GM23338 (cell line): ENCODE measurements around the gene OR56B4. TPM values are rescaled to one million over a fixed set of nuclear protein-coding genes. Genes with fewer than 3 reads are reported as not detected.

ENCODE experiments used
- ATAC-seq: fragments of 200-7000 bp; cut with Tn5 transposase; 3 replicates; pipeline ENCODE4 v1.9.1; 2020
- DNase-seq: peaks from one replicate; pipeline ENCODE4 v3.0.0-alpha.2; 2015; ENCODE audit warnings: low spot score
- H2AFZ ChIP-seq: fragments of 200-600 bp; sonication (generic); 2 replicates; pipeline ENCODE4 v1.8.0; 2016; ENCODE audit warnings: antibody characterized with exemption, mild to moderate bottlenecking, moderate library complexity
- H3F3A ChIP-seq: fragments of 200-600 bp; sonication (generic); replicated peaks from 2 replicates; pipeline ENCODE4 v1.8.0; 2017; ENCODE audit warnings: antibody characterized with exemption, mixed run types, low read depth
- H3K27ac ChIP-seq: fragments of 200-600 bp; sonication (generic); 2 replicates; pipeline ENCODE4 v1.6.1; 2016; ENCODE audit warnings: low read depth
- H3K27me3 ChIP-seq: fragments of 200-600 bp; sonication (generic); 2 replicates; pipeline ENCODE4 v1.8.0; 2016; ENCODE audit warnings: mild to moderate bottlenecking, mixed run types, moderate library complexity; ENCODE audit not compliant: insufficient read depth
- H3K36me3 ChIP-seq: fragments of 200-600 bp; sonication (generic); 2 replicates; pipeline ENCODE4 v1.8.0; 2016; ENCODE audit warnings: mild to moderate bottlenecking; ENCODE audit not compliant: insufficient read depth
- H3K4me1 ChIP-seq: fragments of 200-600 bp; sonication (generic); 2 replicates; pipeline ENCODE4 v1.8.0; 2016; ENCODE audit warnings: mild to moderate bottlenecking, moderate library complexity; ENCODE audit not compliant: insufficient read depth
- H3K4me2 ChIP-seq: fragments of 200-600 bp; sonication (generic); 2 replicates; pipeline ENCODE4 v1.7.1; 2017; ENCODE audit warnings: mixed run types
- H3K4me3 ChIP-seq: fragments of 200-600 bp; sonication (generic); 2 replicates; pipeline ENCODE4 v1.6.1; 2016; ENCODE audit warnings: mixed run types
- H3K79me2 ChIP-seq: fragments of 200-600 bp; sonication (generic); replicated peaks from 2 replicates; pipeline ENCODE4 v1.8.0; 2017; ENCODE audit warnings: mild to moderate bottlenecking; ENCODE audit not compliant: insufficient read depth
- H3K9me2 ChIP-seq: fragments of 200-600 bp; sonication (generic); 2 replicates; pipeline ENCODE4 v1.8.0; 2017; ENCODE audit not compliant: insufficient read depth
- H4K20me1 ChIP-seq: fragments of 200-600 bp; sonication (generic); replicated peaks from 2 replicates; pipeline ENCODE4 v1.8.0; 2017; ENCODE audit warnings: mild to moderate bottlenecking; ENCODE audit not compliant: insufficient read depth
- H3K27ac Mint-ChIP-seq: 2 replicates; pipeline ENCODE4 v1.8.0; 2020; ENCODE audit warnings: inconsistent platforms, mild to moderate bottlenecking, moderate library complexity, mixed read lengths
- H3K27me3 Mint-ChIP-seq: 3 replicates; pipeline ENCODE4 v1.8.0; 2022; ENCODE audit warnings: low read depth, mild to moderate bottlenecking, moderate library complexity, mixed read lengths, inconsistent platforms; ENCODE audit not compliant: insufficient read depth, poor library complexity
- H3K36me3 Mint-ChIP-seq: 3 replicates; pipeline ENCODE4 v1.8.0; 2021; ENCODE audit warnings: low read depth, mild to moderate bottlenecking, inconsistent platforms, moderate library complexity, mixed read lengths
- H3K4me1 Mint-ChIP-seq: 3 replicates; pipeline ENCODE4 v1.8.0; 2020; ENCODE audit warnings: mild to moderate bottlenecking, inconsistent platforms, mixed read lengths
- H3K4me3 Mint-ChIP-seq: 3 replicates; pipeline ENCODE4 v1.8.0; 2021; ENCODE audit warnings: moderate library complexity, mild to moderate bottlenecking, inconsistent platforms, mixed read lengths
- H3K9me3 Mint-ChIP-seq: 3 replicates; pipeline ENCODE4 v1.8.0; 2020; ENCODE audit warnings: moderate library complexity, mild to moderate bottlenecking, inconsistent platforms, mixed read lengths
- EZH2phosphoT487 ChIP-seq: fragments of 200-600 bp; sonication (generic); IDR thresholded peaks from one replicate; pipeline ENCODE4 v1.8.1; 2018; ENCODE audit warnings: antibody characterized with exemption; ENCODE audit not compliant: unreplicated experiment
- JUNB ChIP-seq: IDR thresholded peaks from one replicate; pipeline ENCODE4 v1.6.1; 2016; ENCODE audit warnings: antibody characterized with exemption; ENCODE audit not compliant: unreplicated experiment
- NANOG ChIP-seq: IDR thresholded peaks from 2 replicates; pipeline ENCODE4 v1.6.1; 2016; ENCODE audit warnings: antibody characterized with exemption, borderline replicate concordance
- ZNF114 ChIP-seq: fragments of 250-450 bp; sonication (Bioruptor Pico); IDR thresholded peaks from 2 replicates; pipeline ENCODE4 v1.5.0; 2020; ENCODE audit warnings: mild to moderate bottlenecking, moderate library complexity
- ZNF462 ChIP-seq: fragments of 250-450 bp; sonication (Bioruptor Pico); IDR thresholded peaks from 2 replicates; pipeline ENCODE4 v1.5.0; 2020; ENCODE audit warnings: mild to moderate bottlenecking, moderate library complexity
- polyA plus RNA-seq: library from polyadenylated mRNA; unstranded; fragments of >200 nt; fragmentation: Nextera tagmentation; extraction: Ambion mirVana; gene quantifications from 2 replicates; pipeline ENCODE4 v1.2.1, GENCODE V29; 2016
- total RNA-seq: library from RNA; depleted of rRNA; stranded (reverse); fragments of >200 nt; shearing (Covaris generic); gene quantifications from 2 replicates; pipeline ENCODE4 v1.2.3, GENCODE V29; 2014
- TF ChIP-seq, protein P1 (sequence below), 2 experiments: fragments of 200-600 bp in 1 of 2; sonication (generic) in 1 of 2; conservative IDR thresholded peaks; 2 replicates each; pipeline versions ENCODE4 v1.5.1 to v1.6.1; 2016 to 2017; ENCODE audit warnings: antibody characterized with exemption in 2 of 2, low read depth in 2 of 2, mild to moderate bottlenecking in 2 of 2, moderate library complexity in 1 of 2

Gene OR56B4
- total and polyA plus RNA-seq, 2 experiments from 2014 or later, result not detected

DNA sequence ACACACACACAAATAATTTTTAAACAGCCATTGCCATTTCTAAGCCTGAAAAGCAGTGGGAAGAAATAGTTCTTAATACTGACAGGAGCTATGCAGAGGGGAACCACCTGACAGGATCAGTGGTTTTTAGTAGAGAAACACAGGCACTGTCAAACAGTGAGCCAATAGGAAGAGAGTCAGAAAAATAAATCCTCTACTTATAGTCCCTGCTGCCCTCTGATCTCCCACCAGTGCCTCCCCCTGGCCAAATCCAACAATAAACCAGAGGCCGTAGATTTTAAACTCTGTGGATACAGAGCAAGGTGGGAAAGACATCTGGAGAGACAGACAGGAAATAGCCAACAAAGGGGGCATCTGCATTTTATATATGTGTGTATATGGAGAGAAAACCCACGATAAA, 7.9 kb upstream of the OR56B4 start:
- no peaks in the 10 kb centered on the region for H3K27me3 ChIP-seq
- Mint-ChIP-seq H3K4me3 (no peak overlapping the region), H3K36me3 (no peaks in the 10 kb centered on the region), H3K27me3 (no peaks in the 10 kb centered on the region), H3K4me1 (no peaks in the 10 kb centered on the region), H3K9me3 (no peaks in the 10 kb centered on the region), H3K27ac (no peak overlapping the region)
- no peak overlapping the region for H3K4me3 ChIP-seq
- H3K79me2 ChIP-seq, result no peaks in the 10 kb centered on the region
- H3K27ac ChIP-seq, result no peak overlapping the region
- no peaks in the 10 kb centered on the region for H3K4me1 ChIP-seq
- no peak overlapping the region for H2AFZ ChIP-seq
- DNase-seq, result peak; percentile 60
- H3K4me2 ChIP-seq, result no peak overlapping the region
- ATAC-seq, result peak; percentile 87
- H3F3A ChIP-seq, result no peaks in the 10 kb centered on the region
- no peaks in the 10 kb centered on the region for H3K9me2 ChIP-seq
- TF ChIP-seq EZH2phosphoT487 (no peak), ZNF462 (no peak)
- TF ChIP-seq, protein P1, sequence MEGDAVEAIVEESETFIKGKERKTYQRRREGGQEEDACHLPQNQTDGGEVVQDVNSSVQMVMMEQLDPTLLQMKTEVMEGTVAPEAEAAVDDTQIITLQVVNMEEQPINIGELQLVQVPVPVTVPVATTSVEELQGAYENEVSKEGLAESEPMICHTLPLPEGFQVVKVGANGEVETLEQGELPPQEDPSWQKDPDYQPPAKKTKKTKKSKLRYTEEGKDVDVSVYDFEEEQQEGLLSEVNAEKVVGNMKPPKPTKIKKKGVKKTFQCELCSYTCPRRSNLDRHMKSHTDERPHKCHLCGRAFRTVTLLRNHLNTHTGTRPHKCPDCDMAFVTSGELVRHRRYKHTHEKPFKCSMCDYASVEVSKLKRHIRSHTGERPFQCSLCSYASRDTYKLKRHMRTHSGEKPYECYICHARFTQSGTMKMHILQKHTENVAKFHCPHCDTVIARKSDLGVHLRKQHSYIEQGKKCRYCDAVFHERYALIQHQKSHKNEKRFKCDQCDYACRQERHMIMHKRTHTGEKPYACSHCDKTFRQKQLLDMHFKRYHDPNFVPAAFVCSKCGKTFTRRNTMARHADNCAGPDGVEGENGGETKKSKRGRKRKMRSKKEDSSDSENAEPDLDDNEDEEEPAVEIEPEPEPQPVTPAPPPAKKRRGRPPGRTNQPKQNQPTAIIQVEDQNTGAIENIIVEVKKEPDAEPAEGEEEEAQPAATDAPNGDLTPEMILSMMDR (conservative IDR thresholded peaks at IDR 0.05; ENCODE audit: low read depth in 2 of 2), result peak; percentile 55 to 61
- no peaks in the 10 kb centered on the region for H4K20me1 ChIP-seq
- H3K36me3 ChIP-seq, result no peaks in the 10 kb centered on the region

DNA sequence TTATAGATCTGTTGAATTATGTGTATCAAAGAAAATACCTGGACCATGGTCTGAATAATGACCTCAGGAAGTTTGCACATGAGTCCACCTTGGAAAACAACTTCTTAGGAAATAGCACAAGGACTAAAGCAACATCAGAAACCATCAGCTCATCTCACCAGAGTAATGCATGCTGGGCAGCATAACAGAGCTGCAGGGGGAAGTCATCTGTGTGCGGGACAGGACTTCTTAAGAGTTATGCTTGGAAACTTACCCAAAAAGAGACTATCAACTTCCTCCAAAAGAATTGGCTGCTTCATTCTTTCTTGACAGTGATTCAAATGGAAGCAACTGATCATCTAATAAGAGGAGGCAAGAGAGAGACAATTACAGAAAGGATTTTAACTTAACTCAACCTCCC, 2.5 kb downstream of the OR56B4 start:
- no peak overlapping the region for H3K4me3 ChIP-seq
- no peaks in the 10 kb centered on the region for H4K20me1 ChIP-seq
- H3K9me2 ChIP-seq, result no peaks in the 10 kb centered on the region
- H2AFZ ChIP-seq, result no peak overlapping the region
- Mint-ChIP-seq H3K4me3 (no peak overlapping the region), H3K36me3 (no peaks in the 10 kb centered on the region), H3K27me3 (peaks cover 7% of the 10 kb centered on the region), H3K4me1 (no peaks in the 10 kb centered on the region), H3K27ac (no peak overlapping the region), H3K9me3 (no peaks in the 10 kb centered on the region)
- H3K79me2 ChIP-seq, result no peaks in the 10 kb centered on the region
- no peaks in the 10 kb centered on the region for H3F3A ChIP-seq
- no peak overlapping the region for H3K4me2 ChIP-seq
- ATAC-seq (no peak), DNase-seq (no peak)
- H3K27me3 ChIP-seq, result no peaks in the 10 kb centered on the region
- H3K4me1 ChIP-seq, result no peaks in the 10 kb centered on the region
- H3K36me3 ChIP-seq, result no peaks in the 10 kb centered on the region
- TF ChIP-seq JUNB (no peak), NANOG (no peak), EZH2phosphoT487 (no peak), ZNF114 (no peak)
- TF ChIP-seq, protein P1 (conservative IDR thresholded peaks at IDR 0.05; ENCODE audit: low read depth in 2 of 2), result no peak
- H3K27ac ChIP-seq, result no peak overlapping the region
